B cell (primary cell): Measurements from ENCODE around the gene DNAH2. TPM values are rescaled to one million over a fixed set of nuclear protein-coding genes. Genes with fewer than 3 reads are reported as not detected.

Experiments
- ATAC-seq: fragments of 200-7000 bp; cut with Tn5 transposase; one replicate; pipeline ENCODE4 v1.10.0; 2021; ENCODE audit warnings: low read depth, mild to moderate bottlenecking, moderate number of reproducible peaks, moderate library complexity
- CTCF ChIA-PET: fragments of 350-600 bp; sonication (Branson Sonifier 250); formaldehyde crosslinking; loops from one replicate; lab custom pipeline; 2021; ENCODE audit warnings: antibody characterized with exemption, inconsistent platforms; lab: Charles Lee
- POLR2A ChIA-PET: fragments of 350-600 bp; sonication (Branson Sonifier 250); formaldehyde crosslinking; loops from one replicate; lab custom pipeline; 2021; ENCODE audit warnings: antibody characterized with exemption; lab: Charles Lee
- DNase-seq: peaks from one replicate; pipeline ENCODE4 v3.0.0; 2013
- H2AFZ ChIP-seq: 2 replicates; pipeline ENCODE4 v1.6.1; 2012; ENCODE audit warnings: mild to moderate bottlenecking, low read depth, low read length; ENCODE audit not compliant: insufficient read depth, poor library complexity, severe bottlenecking
- H3K27ac ChIP-seq, 2 donors: 1 replicate in 1 of 2; 2 replicates in 1 of 2; pipeline ENCODE4 v1.5.1; 2012 to 2013; ENCODE audit warnings: low read length in 2 of 2, mild to moderate bottlenecking in 2 of 2, moderate library complexity in 1 of 2
- H3K27me3 ChIP-seq, 4 experiments: fragments of 200-600 bp in 1 of 4; sonication (generic) in 1 of 4; replicated peaks in 1 of 4; 1 replicate in 2 of 4; 2 replicates in 2 of 4; pipeline versions ENCODE4 v1.6.1 to v1.7.0; 2013 to 2016; ENCODE audit warnings: low read length in 3 of 4, mild to moderate bottlenecking in 2 of 4, mixed read lengths in 1 of 4, moderate library complexity in 1 of 4; ENCODE audit not compliant: insufficient read depth in 4 of 4, control insufficient read depth in 3 of 4; ENCODE audit errors: control extremely low read depth in 1 of 4
- H3K36me3 ChIP-seq, 2 experiments: replicated peaks in 1 of 2; 1 replicate in 1 of 2; 2 replicates in 1 of 2; pipeline versions ENCODE4 v1.6.1 to v1.7.1; 2013; ENCODE audit warnings: low read length in 1 of 2; ENCODE audit not compliant: insufficient read depth in 2 of 2, control insufficient read depth in 1 of 2; ENCODE audit errors: control extremely low read depth in 1 of 2, extremely low read depth in 1 of 2
- H3K4me1 ChIP-seq, 2 donors: fragments of 200-600 bp in 1 of 2; sonication (generic) in 1 of 2; 1 replicate in 1 of 2; 2 replicates in 1 of 2; pipeline versions ENCODE4 v1.5.1 to v1.6.1; 2013 to 2017; ENCODE audit warnings: low read length in 2 of 2; ENCODE audit not compliant: control insufficient read depth in 2 of 2, insufficient read depth in 2 of 2
- H3K4me2 ChIP-seq: replicated peaks from 2 replicates; pipeline ENCODE3; 2012; ENCODE audit warnings: mild to moderate bottlenecking, low read depth, low read length; ENCODE audit not compliant: poor library complexity, severe bottlenecking
- H3K4me3 ChIP-seq, 5 experiments: fragments of 200-600 bp in 1 of 5; sonication (generic) in 1 of 5; 1 replicate in 3 of 5; 2 replicates in 2 of 5; pipeline versions ENCODE4 v1.5.1 to v1.7.0; 2011 to 2016; ENCODE audit warnings: low read length in 4 of 5, mild to moderate bottlenecking in 4 of 5, low read depth in 2 of 5, control low read depth in 1 of 5, moderate library complexity in 1 of 5; ENCODE audit not compliant: insufficient read depth in 1 of 5; ENCODE audit errors: control extremely low read depth in 1 of 5, extremely low read depth in 1 of 5
- H3K79me2 ChIP-seq: fragments of 200-600 bp; sonication (generic); one replicate; pipeline ENCODE4 v1.6.0; 2016; ENCODE audit warnings: low read length; ENCODE audit not compliant: control insufficient read depth, insufficient read depth
- H3K9ac ChIP-seq: fragments of 200-600 bp; sonication (generic); 2 replicates; pipeline ENCODE4 v1.6.1; 2017; ENCODE audit warnings: mild to moderate bottlenecking, low read length, moderate library complexity
- H3K9me3 ChIP-seq, 3 donors: one replicate each; pipeline versions ENCODE4 v1.6.1 to v1.7.1; 2013; ENCODE audit warnings: low read length in 2 of 3; ENCODE audit not compliant: control insufficient read depth in 2 of 3, insufficient read depth in 1 of 3; ENCODE audit errors: control extremely low read depth in 1 of 3
- H4K20me1 ChIP-seq: 2 replicates; pipeline ENCODE4 v1.6.0; 2012; ENCODE audit warnings: mild to moderate bottlenecking, low read length; ENCODE audit not compliant: insufficient read depth, control insufficient read depth, poor library complexity, severe bottlenecking
- H3K27ac Mint-ChIP-seq: one replicate; pipeline ENCODE4 v1.8.0; 2021; ENCODE audit warnings: mixed read lengths
- H3K27me3 Mint-ChIP-seq: one replicate; pipeline ENCODE4 v1.8.0; 2021; ENCODE audit warnings: mixed read lengths
- H3K4me1 Mint-ChIP-seq: one replicate; pipeline ENCODE4 v1.8.0; 2021; ENCODE audit warnings: mixed read lengths
- H3K4me3 Mint-ChIP-seq: one replicate; pipeline ENCODE4 v1.8.0; 2021; ENCODE audit warnings: mixed read lengths
- H3K9me3 Mint-ChIP-seq: one replicate; pipeline ENCODE4 v1.8.0; 2022; ENCODE audit warnings: mixed read lengths; ENCODE audit not compliant: insufficient read depth
- EZH2 ChIP-seq: IDR thresholded peaks from 2 replicates; pipeline ENCODE4 v1.6.1; 2012; ENCODE audit warnings: borderline replicate concordance, low read depth, mild to moderate bottlenecking, moderate library complexity, low read length; ENCODE audit not compliant: insufficient read depth, poor library complexity, severe bottlenecking
- WGBS: methylation state at CpG from one replicate; pipeline ENCODE4 v1.1.5; 2013; ENCODE audit warnings: missing lambda C conversion rate; ENCODE audit not compliant: insufficient coverage; 5-methylcytosine and 5-hydroxymethylcytosine counted together
- intact Hi-C: fragments of 100-400 bp; cut with micrococcal nuclease; formaldehyde crosslinking; loops from one replicate; pipeline ENCODE4 v1.10.0; 2022
- polyA plus RNA-seq: library from polyadenylated mRNA; depleted of rRNA; stranded (reverse); fragments of >200 nt; gene quantifications from 2 replicates; pipeline ENCODE4 v1.2.3, GENCODE V29; 2012
- total RNA-seq, 2 donors: library from RNA; stranded (reverse); fragments of 120-200 nt in 1 of 2; gene quantifications; 1 replicate in 1 of 2; 2 replicates in 1 of 2; pipeline versions ENCODE4 v1.2.3 to v1.2.4, GENCODE V29; 2013 to 2022
- TF ChIP-seq, protein P1 (sequence below): fragments of 200-600 bp; IDR thresholded peaks from one replicate; pipeline ENCODE4 v1.8.0; 2022; ENCODE audit warnings: antibody characterized with exemption, mild to moderate bottlenecking

The DNAH2 gene
- total and polyA plus RNA-seq, 2 donors (not counting 1 experiment from before 2014, with no cell fraction given): 0.03 TPM; not detected in 1

GRCh38 chr17:7855660-7856010 is 138.1 kb downstream of the DNAH2 start:
- peak overlapping the region; percentile 82 for H3K9ac ChIP-seq
- no peak overlapping the region for H3K4me3 Mint-ChIP-seq

More at GRCh38 chr17:7855660-7856010, 138.1 kb downstream of the DNAH2 start:
- no peak overlapping the region for H3K27ac Mint-ChIP-seq
- Histone ChIP-seq H3K9me3 (no peaks in the 10 kb centered on the region), H3K27ac (no peak overlapping the region), H4K20me1 (peaks cover 31% of the 10 kb centered on the region), H3K79me2 (peaks cover 9% of the 10 kb centered on the region), H3K4me2 (peak overlapping the region; percentile 83), H3K36me3 (peaks cover 0 to 8% of the 10 kb centered on the region in 2 experiments), H3K4me1 (peaks cover 27 to 45% of the 10 kb centered on the region in 2 donors), H2AFZ (no peak overlapping the region), H3K27me3 (no peaks in the 10 kb centered on the region), H3K4me3 (peak overlapping the region in 1 of 5 experiments; percentile 92)
- POLR2A ChIA-PET: interaction anchor here (0.6 to 0.7 kb wide), 3 partner anchors 9 to 21 kb away, joined by 4 to 8 read pairs (median 4); no protein-coding TSS in a partner anchor
- DNase-seq (peak; percentile 60), ATAC-seq (no peak)
- WGBS: 41% methylated on average over 15 of the region's 15 CpGs
- CTCF ChIA-PET: interaction anchor here (2.6 kb wide), 2 partner anchors 14 to 19 kb away, joined by 26 to 53 read pairs; no protein-coding TSS in a partner anchor
- H3K9me3 Mint-ChIP-seq: no peaks in the 10 kb centered on the region
- no peaks in the 10 kb centered on the region for H3K27me3 Mint-ChIP-seq
- peaks cover 19% of the 10 kb centered on the region for H3K4me1 Mint-ChIP-seq
- intact Hi-C loops: loop anchor here (5.0 kb wide), 4 partner anchors 62 to 603 kb away; partner anchors contain the start of genes CTDNEP1, ELP5, RNF227 and TP53
- TF ChIP-seq EZH2: no peak
- TF ChIP-seq, protein P1, sequence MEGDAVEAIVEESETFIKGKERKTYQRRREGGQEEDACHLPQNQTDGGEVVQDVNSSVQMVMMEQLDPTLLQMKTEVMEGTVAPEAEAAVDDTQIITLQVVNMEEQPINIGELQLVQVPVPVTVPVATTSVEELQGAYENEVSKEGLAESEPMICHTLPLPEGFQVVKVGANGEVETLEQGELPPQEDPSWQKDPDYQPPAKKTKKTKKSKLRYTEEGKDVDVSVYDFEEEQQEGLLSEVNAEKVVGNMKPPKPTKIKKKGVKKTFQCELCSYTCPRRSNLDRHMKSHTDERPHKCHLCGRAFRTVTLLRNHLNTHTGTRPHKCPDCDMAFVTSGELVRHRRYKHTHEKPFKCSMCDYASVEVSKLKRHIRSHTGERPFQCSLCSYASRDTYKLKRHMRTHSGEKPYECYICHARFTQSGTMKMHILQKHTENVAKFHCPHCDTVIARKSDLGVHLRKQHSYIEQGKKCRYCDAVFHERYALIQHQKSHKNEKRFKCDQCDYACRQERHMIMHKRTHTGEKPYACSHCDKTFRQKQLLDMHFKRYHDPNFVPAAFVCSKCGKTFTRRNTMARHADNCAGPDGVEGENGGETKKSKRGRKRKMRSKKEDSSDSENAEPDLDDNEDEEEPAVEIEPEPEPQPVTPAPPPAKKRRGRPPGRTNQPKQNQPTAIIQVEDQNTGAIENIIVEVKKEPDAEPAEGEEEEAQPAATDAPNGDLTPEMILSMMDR: no peak
